Stimulated activated naive B cell treated with anti-CD40 and anti-IgM and Interleukin-4, amounts not matched to agents 10 μg/mL and 1 μg/mL and 100 μg/mL, for 72 hours (primary cell): ENCODE results near the gene N4BP3.
A peak's percentile ranks its signal among the peaks of the same experiment; 100 is the strongest.
"Not testable (repeated sequence)": the region's sequence is repeated elsewhere in the genome, so short reads cannot be mapped to it uniquely, and the experiment has no call there.

Experiments
- ATAC-seq, 2 donors: fragments of 150-1000 bp; cut with Tn5 transposase; replicated peaks; 2 replicates each; pipeline ENCODE4 v1.10.0; 2021; ENCODE audit warnings: moderate library complexity in 1 of 2
- DNase-seq: peaks from one replicate; pipeline ENCODE4 v3.0.0; 2021
- H3K27ac Mint-ChIP-seq: one replicate; pipeline ENCODE4 v1.8.0; 2022; ENCODE audit warnings: mild to moderate bottlenecking, mixed read lengths
- H3K27me3 Mint-ChIP-seq, 2 donors: one replicate each; pipeline ENCODE4 v1.8.0; 2022; ENCODE audit warnings: mixed read lengths in 2 of 2
- H3K36me3 Mint-ChIP-seq, 2 donors: one replicate each; pipeline ENCODE4 v1.8.0; 2022; ENCODE audit warnings: mixed read lengths in 2 of 2, mild to moderate bottlenecking in 1 of 2
- H3K4me1 Mint-ChIP-seq, 2 donors: one replicate each; pipeline ENCODE4 v1.8.0; 2022; ENCODE audit warnings: mixed read lengths in 2 of 2, mild to moderate bottlenecking in 1 of 2
- H3K4me3 Mint-ChIP-seq, 2 donors: one replicate each; pipeline ENCODE4 v1.8.0; 2022; ENCODE audit warnings: mild to moderate bottlenecking in 2 of 2, mixed read lengths in 2 of 2, moderate library complexity in 1 of 2
- H3K9me3 Mint-ChIP-seq, 2 donors: one replicate each; pipeline ENCODE4 v1.8.0; 2022; ENCODE audit warnings: mixed read lengths in 2 of 2, mild to moderate bottlenecking in 1 of 2

N4BP3 gene

GRCh38 chr5:178121391-178122276 is 8.3 kb downstream of the N4BP3 start:
- ATAC-seq (peak in 1 of 2 donors; percentile 5), DNase-seq (no peak)
- Mint-ChIP-seq H3K4me3 (peak overlapping the region; percentile 66 to 73), H3K9me3 (no peaks in the 10 kb centered on the region), H3K36me3 (peaks cover 19 to 27% of the 10 kb centered on the region in 2 donors), H3K27me3 (no peaks in the 10 kb centered on the region), H3K4me1 (peaks cover 44 to 75% of the 10 kb centered on the region in 2 donors), H3K27ac (peak overlapping the region; percentile 65)

- Mint-ChIP-seq H3K36me3 (peaks cover 19 to 25% of the 10 kb centered on the region in 2 donors), H3K27ac (no peak overlapping the region), H3K27me3 (no peaks in the 10 kb centered on the region), H3K4me3 (no peak overlapping the region), H3K9me3 (no peaks in the 10 kb centered on the region), H3K4me1 (peaks cover 40 to 76% of the 10 kb centered on the region in 2 donors)
- DNase-seq (no peak), ATAC-seq (no peak)
Observed at GRCh38 chr5:178122346-178122745, 9.0 kb downstream of the N4BP3 start.

GRCh38 chr5:178123094-178123965 is 10.0 kb downstream of the N4BP3 start:
- H3K9me3 Mint-ChIP-seq = no peaks in the 10 kb centered on the region
- peaks cover 19 to 25% of the 10 kb centered on the region in 2 donors for H3K36me3 Mint-ChIP-seq
- no peak for ATAC-seq
- H3K27me3 Mint-ChIP-seq = no peaks in the 10 kb centered on the region
- H3K4me1 Mint-ChIP-seq = peaks cover 34 to 70% of the 10 kb centered on the region in 2 donors
- H3K27ac Mint-ChIP-seq = no peak overlapping the region
- no peak overlapping the region for H3K4me3 Mint-ChIP-seq
- DNase-seq = no peak

GRCh38 chr5:178123966-178124925 is 10.9 kb downstream of the N4BP3 start:
- no peak overlapping the region for H3K4me3 Mint-ChIP-seq
- no peak for ATAC-seq
- DNase-seq = no peak
- H3K9me3 Mint-ChIP-seq = no peaks in the 10 kb centered on the region
- peak overlapping the region; percentile 65 for H3K27ac Mint-ChIP-seq
- peaks cover 32 to 61% of the 10 kb centered on the region in 2 donors for H3K4me1 Mint-ChIP-seq
- peaks cover 17 to 23% of the 10 kb centered on the region in 2 donors for H3K36me3 Mint-ChIP-seq
- no peaks in the 10 kb centered on the region for H3K27me3 Mint-ChIP-seq

- Mint-ChIP-seq H3K9me3 (no peaks in the 10 kb centered on the region), H3K27ac (peak overlapping the region; percentile 85)
Observed at GRCh38 chr5:178125253-178125906, 12.0 kb downstream of the N4BP3 start.

GRCh38 chr5:178126556-178126955 is 13.2 kb downstream of the N4BP3 start:
- Mint-ChIP-seq H3K36me3 (peaks cover 15% of the 10 kb centered on the region in 2 donors), H3K4me1 (peaks cover 18 to 51% of the 10 kb centered on the region in 2 donors), H3K9me3 (no peaks in the 10 kb centered on the region), H3K27me3 (no peaks in the 10 kb centered on the region), H3K27ac (no peak overlapping the region), H3K4me3 (no peak overlapping the region)
- DNase-seq (no peak), ATAC-seq (no peak)

More at GRCh38 chr5:178125253-178125906, 12.0 kb downstream of the N4BP3 start:
- no peak for ATAC-seq
- no peak for DNase-seq
- Mint-ChIP-seq H3K4me1 (peaks cover 28 to 56% of the 10 kb centered on the region in 2 donors), H3K36me3 (peaks cover 17 to 21% of the 10 kb centered on the region in 2 donors), H3K4me3 (no peak overlapping the region), H3K27me3 (no peaks in the 10 kb centered on the region)

- H3K27ac Mint-ChIP-seq, DNase-seq, H3K27me3 Mint-ChIP-seq, ATAC-seq, H3K9me3 Mint-ChIP-seq, H3K4me3 Mint-ChIP-seq: not testable (repeated sequence)
- H3K36me3 Mint-ChIP-seq = peaks cover 9 to 10% of the 10 kb centered on the region in 2 donors
- H3K4me1 Mint-ChIP-seq = peaks cover 17 to 54% of the 10 kb centered on the region in 2 donors
Observed at GRCh38 chr5:178127300-178128009, 14.1 kb downstream of the N4BP3 start.

GRCh38 chr5:178129296-178129695 is 16.0 kb downstream of the N4BP3 start:
- Mint-ChIP-seq H3K9me3 (no peaks in the 10 kb centered on the region), H3K36me3 (peaks cover 12 to 14% of the 10 kb centered on the region in 2 donors), H3K4me3 (peak overlapping the region in 1 of 2 donors; percentile 3), H3K4me1 (peaks cover 18 to 50% of the 10 kb centered on the region in 2 donors), H3K27me3 (no peaks in the 10 kb centered on the region), H3K27ac (no peak overlapping the region)
- no peak for ATAC-seq
- DNase-seq = no peak

GRCh38 chr5:178130234-178130575 is 16.9 kb downstream of the N4BP3 start:
- not testable (repeated sequence) for H3K27me3 Mint-ChIP-seq, H3K9me3 Mint-ChIP-seq, ATAC-seq, DNase-seq
- Mint-ChIP-seq H3K36me3 (peaks cover 10 to 17% of the 10 kb centered on the region in 2 donors), H3K27ac (peak overlapping the region; percentile 89), H3K4me1 (peaks cover 17 to 43% of the 10 kb centered on the region in 2 donors), H3K4me3 (peak overlapping the region; percentile 82 to 87)

- peak; percentile 83 for DNase-seq
- Mint-ChIP-seq H3K4me1 (peaks cover 16 to 41% of the 10 kb centered on the region in 2 donors), H3K27me3 (no peaks in the 10 kb centered on the region), H3K9me3 (no peaks in the 10 kb centered on the region), H3K27ac (peak within 1 kb of the TSS; percentile 89), H3K36me3 (peaks cover 14 to 23% of the 10 kb centered on the region in 2 donors), H3K4me3 (peak within 1 kb of the TSS; percentile 85 to 87)
- peak; percentile 89 to 90 for ATAC-seq
Observed at GRCh38 chr5:178130576-178131445, 17.5 kb downstream of the N4BP3 start, which contains the start of gene RMND5B. Gene RMND5B, plus strand, starts transcription at chr5:178131014. Its CDS starts 7,106 bp downstream, at chr5:178138120.

- ATAC-seq = peak; percentile 7 to 17
- peaks cover 18 to 43% of the 10 kb centered on the region in 2 donors for H3K4me1 Mint-ChIP-seq
- peaks cover 14 to 28% of the 10 kb centered on the region in 2 donors for H3K36me3 Mint-ChIP-seq
- H3K9me3 Mint-ChIP-seq = no peaks in the 10 kb centered on the region
- H3K4me3 Mint-ChIP-seq = peak overlapping the region; percentile 85 to 87
- peak overlapping the region; percentile 3 for H3K27ac Mint-ChIP-seq
- H3K27me3 Mint-ChIP-seq = no peaks in the 10 kb centered on the region
- no peak for DNase-seq
Observed at GRCh38 chr5:178131446-178131996, 18.2 kb downstream of the N4BP3 start.
